OCI-LY7 (cell line): Measurements from ENCODE around the gene CRADD. TPM values are rescaled to one million over a fixed set of nuclear protein-coding genes. Genes with fewer than 3 reads are reported as not detected.

Source experiments
- BruUV-seq: library from RNA; stranded (reverse); fragments of 400-500 nt; replicated peaks from 2 replicates; lab custom pipeline; 2021; lab: Mats Ljungman, UMichigan
- CTCF ChIA-PET: fragments of 300-600 bp; sonication (Branson Sonifier 250); formaldehyde crosslinking; loops from one replicate; lab custom pipeline; 2022; ENCODE audit warnings: antibody characterized with exemption; ENCODE audit not compliant: unreplicated experiment; lab: Charles Lee
- POLR2A ChIA-PET: fragments of 300-600 bp; sonication (Branson Sonifier 250); formaldehyde crosslinking; loops from one replicate; lab custom pipeline; 2022; ENCODE audit warnings: antibody characterized with exemption; lab: Charles Lee
- DNase-seq: peaks from one replicate; pipeline ENCODE4 v3.0.0-alpha.2; 2015; ENCODE audit warnings: low spot score
- H2AFZ ChIP-seq: fragments of 200-600 bp; sonication (generic), shearing (Covaris generic); 2 replicates; pipeline ENCODE4 v1.6.1; 2014; ENCODE audit warnings: mild to moderate bottlenecking, antibody characterized with exemption, low read length, moderate library complexity
- H3K27ac ChIP-seq: fragments of 200-600 bp; sonication (generic); 2 replicates; pipeline ENCODE4 v1.5.1; 2014; ENCODE audit warnings: mixed run types, low read depth, mild to moderate bottlenecking, moderate library complexity, low read length, inconsistent platforms; ENCODE audit not compliant: poor library complexity, severe bottlenecking
- H3K36me3 ChIP-seq: fragments of 200-600 bp; sonication (generic); 2 replicates; pipeline ENCODE4 v1.6.1; 2014; ENCODE audit warnings: mild to moderate bottlenecking, antibody characterized with exemption, low read length, moderate library complexity, mixed read lengths; ENCODE audit not compliant: insufficient read depth
- H3K4me1 ChIP-seq: fragments of 200-600 bp; sonication (generic); 2 replicates; pipeline ENCODE4 v1.5.1; 2014; ENCODE audit warnings: mild to moderate bottlenecking, low read length; ENCODE audit not compliant: insufficient read depth, poor library complexity, severe bottlenecking
- H3K4me2 ChIP-seq: fragments of 200-600 bp; sonication (generic); 2 replicates; pipeline ENCODE4 v1.6.1; 2014; ENCODE audit warnings: mild to moderate bottlenecking, low read length
- H3K4me3 ChIP-seq: fragments of 200-600 bp; sonication (generic); 2 replicates; pipeline ENCODE4 v1.5.1; 2014; ENCODE audit warnings: mild to moderate bottlenecking, low read depth, low read length; ENCODE audit not compliant: poor library complexity, severe bottlenecking
- H3K79me2 ChIP-seq: fragments of 200-600 bp; sonication (generic); 2 replicates; pipeline ENCODE4 v1.6.1; 2016; ENCODE audit warnings: low read depth, mild to moderate bottlenecking, low read length, moderate library complexity, mixed read lengths; ENCODE audit not compliant: insufficient read depth
- H3K9me2 ChIP-seq: fragments of 200-600 bp; sonication (generic); 2 replicates; pipeline ENCODE4 v1.6.1; 2016; ENCODE audit warnings: mild to moderate bottlenecking, low read length, mixed read lengths; ENCODE audit not compliant: insufficient read depth
- H3K9me3 ChIP-seq: fragments of 200-600 bp; sonication (generic); 2 replicates; pipeline ENCODE4 v1.6.1; 2014; ENCODE audit warnings: mild to moderate bottlenecking, mixed run types, low read length, mixed read lengths
- H4K20me1 ChIP-seq: fragments of 200-600 bp; sonication (generic); 2 replicates; pipeline ENCODE4 v1.6.1; 2014; ENCODE audit warnings: mild to moderate bottlenecking, antibody characterized with exemption, low read length, moderate library complexity, mixed read lengths; ENCODE audit not compliant: insufficient read depth
- EZH2phosphoT487 ChIP-seq: fragments of 200-600 bp; sonication (generic); IDR thresholded peaks from 2 replicates; pipeline ENCODE4 v1.6.1; 2018; ENCODE audit warnings: low read depth, borderline replicate concordance, mild to moderate bottlenecking, mixed run types, antibody characterized with exemption, low read length, moderate library complexity, mixed read lengths
- intact Hi-C: fragments of 100-400 bp; cut with micrococcal nuclease; formaldehyde crosslinking; loops from one replicate; pipeline ENCODE4 v1.10.0; 2022; ENCODE audit not compliant: unreplicated experiment
- total RNA-seq, 2 experiments: library from RNA; depleted of rRNA in 1 of 2; stranded (reverse); fragments of >200 nt in 1 of 2; shearing (Covaris generic) in 1 of 2; gene quantifications; 2 replicates each; pipeline ENCODE4 v1.2.3, GENCODE V29; 2014 to 2022
- TF ChIP-seq, protein P1 (sequence below): fragments of 200-600 bp; sonication (generic); conservative IDR thresholded peaks from 2 replicates; pipeline ENCODE4 v1.5.1; 2014; ENCODE audit warnings: mild to moderate bottlenecking, antibody characterized with exemption, low read length, moderate library complexity, mixed read lengths

Gene CRADD
- total RNA-seq, 2 experiments from 2014 or later = 10.5 to 16.8 TPM

DNA sequence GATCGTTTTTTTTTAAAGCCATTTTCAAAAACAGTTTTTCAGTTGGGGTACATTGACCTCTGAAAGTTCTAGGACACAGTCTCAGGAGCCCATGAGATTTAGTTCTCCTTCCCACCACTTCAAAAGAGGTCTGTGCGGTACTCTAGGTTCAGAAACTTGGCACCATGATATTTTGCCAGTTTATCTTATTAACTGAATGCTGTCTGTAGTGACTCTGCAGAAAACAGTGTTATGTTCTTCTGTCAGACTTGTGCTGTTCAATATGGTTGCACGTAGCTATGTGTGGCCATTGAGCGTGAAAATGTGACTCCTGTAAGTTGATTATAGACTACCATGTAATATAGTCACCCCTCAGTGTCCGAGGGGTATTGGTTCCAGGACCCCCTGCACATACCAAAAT lies 35.9 kb downstream of the CRADD start:
- no TSS peak for BruUV-seq
- Histone ChIP-seq H3K36me3 (no peaks in the 10 kb centered on the region), H3K79me2 (no peaks in the 10 kb centered on the region), H3K27ac (no peak overlapping the region), H3K9me3 (no peaks in the 10 kb centered on the region), H3K4me2 (no peak overlapping the region), H3K4me1 (no peaks in the 10 kb centered on the region), H3K4me3 (no peak overlapping the region), H4K20me1 (no peaks in the 10 kb centered on the region), H3K9me2 (no peaks in the 10 kb centered on the region), H2AFZ (no peak overlapping the region)
- POLR2A ChIA-PET = no interaction called here
- intact Hi-C loops = no loop called here
- TF ChIP-seq EZH2phosphoT487 = no peak
- TF ChIP-seq, protein P1, sequence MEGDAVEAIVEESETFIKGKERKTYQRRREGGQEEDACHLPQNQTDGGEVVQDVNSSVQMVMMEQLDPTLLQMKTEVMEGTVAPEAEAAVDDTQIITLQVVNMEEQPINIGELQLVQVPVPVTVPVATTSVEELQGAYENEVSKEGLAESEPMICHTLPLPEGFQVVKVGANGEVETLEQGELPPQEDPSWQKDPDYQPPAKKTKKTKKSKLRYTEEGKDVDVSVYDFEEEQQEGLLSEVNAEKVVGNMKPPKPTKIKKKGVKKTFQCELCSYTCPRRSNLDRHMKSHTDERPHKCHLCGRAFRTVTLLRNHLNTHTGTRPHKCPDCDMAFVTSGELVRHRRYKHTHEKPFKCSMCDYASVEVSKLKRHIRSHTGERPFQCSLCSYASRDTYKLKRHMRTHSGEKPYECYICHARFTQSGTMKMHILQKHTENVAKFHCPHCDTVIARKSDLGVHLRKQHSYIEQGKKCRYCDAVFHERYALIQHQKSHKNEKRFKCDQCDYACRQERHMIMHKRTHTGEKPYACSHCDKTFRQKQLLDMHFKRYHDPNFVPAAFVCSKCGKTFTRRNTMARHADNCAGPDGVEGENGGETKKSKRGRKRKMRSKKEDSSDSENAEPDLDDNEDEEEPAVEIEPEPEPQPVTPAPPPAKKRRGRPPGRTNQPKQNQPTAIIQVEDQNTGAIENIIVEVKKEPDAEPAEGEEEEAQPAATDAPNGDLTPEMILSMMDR = no peak
- DNase-seq = no peak
- CTCF ChIA-PET = no interaction called here

DNA sequence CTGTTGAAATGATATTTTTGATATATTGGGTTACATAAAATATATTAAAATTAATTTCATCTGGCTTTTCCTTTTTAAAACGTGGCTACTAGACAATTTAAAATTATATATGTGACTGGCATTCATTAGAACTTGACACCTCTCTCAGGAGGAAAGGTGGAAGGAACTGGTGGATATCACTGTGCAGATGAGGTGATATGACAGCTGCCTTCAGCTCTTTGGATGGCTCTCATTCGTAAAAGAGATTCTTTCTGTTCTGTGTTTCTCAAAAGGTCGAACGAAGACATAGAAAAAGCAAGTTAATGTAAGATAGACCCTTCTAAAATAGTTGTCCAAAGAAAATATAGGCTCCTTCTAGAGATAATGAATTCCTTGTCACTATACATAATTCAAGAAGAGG lies 36.6 kb downstream of the CRADD start:
- TF ChIP-seq, protein P1 = no peak
- no peak for TF ChIP-seq EZH2phosphoT487
- Histone ChIP-seq H3K27ac (no peak overlapping the region), H3K4me1 (no peaks in the 10 kb centered on the region), H3K36me3 (no peaks in the 10 kb centered on the region), H2AFZ (no peak overlapping the region), H3K9me3 (no peaks in the 10 kb centered on the region), H3K9me2 (no peaks in the 10 kb centered on the region), H4K20me1 (no peaks in the 10 kb centered on the region), H3K79me2 (no peaks in the 10 kb centered on the region), H3K4me3 (no peak overlapping the region), H3K4me2 (no peak overlapping the region)
- ChIA-PET CTCF (no interaction called here), POLR2A (no interaction called here)
- no peak for DNase-seq
- intact Hi-C loops = no loop called here
- no TSS peak for BruUV-seq

DNA sequence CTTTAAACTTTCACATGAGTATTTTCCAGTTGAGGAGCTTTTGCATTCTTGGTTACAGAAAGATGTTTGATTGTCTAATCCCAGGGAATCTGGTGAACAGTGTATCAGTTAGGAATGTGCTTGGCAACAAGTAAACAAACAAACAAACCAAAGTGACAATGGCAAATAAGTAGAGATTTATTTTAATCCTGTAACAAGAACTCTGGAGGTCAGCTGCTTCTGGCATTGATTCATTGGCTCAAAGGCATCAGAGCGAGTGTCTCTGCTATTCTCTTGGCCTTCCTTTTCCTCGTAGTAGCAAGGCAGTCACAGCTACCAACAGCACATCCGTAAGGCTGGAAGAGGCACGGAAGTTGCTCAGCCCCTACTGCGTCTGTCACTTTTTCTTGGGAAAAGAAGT lies 37.2 kb downstream of the CRADD start:
- POLR2A ChIA-PET = no interaction called here
- TF ChIP-seq, protein P1 = no peak
- TF ChIP-seq EZH2phosphoT487 = no peak
- H3K79me2 ChIP-seq = no peaks in the 10 kb centered on the region
- no peaks in the 10 kb centered on the region for H3K36me3 ChIP-seq
- H3K4me1 ChIP-seq = no peaks in the 10 kb centered on the region
- no peak for DNase-seq
- no peaks in the 10 kb centered on the region for H4K20me1 ChIP-seq
- intact Hi-C loops = no loop called here
- no peaks in the 10 kb centered on the region for H3K9me3 ChIP-seq
- no peak overlapping the region for H3K27ac ChIP-seq
- CTCF ChIA-PET = no interaction called here
- H3K4me3 ChIP-seq = no peak overlapping the region
- no TSS peak for BruUV-seq
- H2AFZ ChIP-seq = no peak overlapping the region
- no peaks in the 10 kb centered on the region for H3K9me2 ChIP-seq
- H3K4me2 ChIP-seq = no peak overlapping the region
